ENCODE results near the gene UBXN6. TPM values are rescaled to one million over a fixed set of nuclear protein-coding genes. Genes with fewer than 3 reads are reported as not detected.

UBXN6 gene
- total and polyA plus RNA-seq, 11 donors, result 75.1 to 137 (median 113) TPM

GRCh38 chr19:4439243-4439642 is 18.4 kb downstream of the UBXN6 start:
- no peaks in the 10 kb centered on the region for H3K9me3 ChIP-seq
- H3K4me1 ChIP-seq, result no peaks in the 10 kb centered on the region
- no peaks in the 10 kb centered on the region for H3K27me3 ChIP-seq
- 64 to 79% (median 70%) methylated on average over 12 of the region's 12 CpGs for WGBS, 4 donors
- no peak for TF ChIP-seq POLR2A (IDR thresholded peaks at IDR 0.05)
- no peak for TF ChIP-seq CTCF (IDR thresholded peaks at IDR 0.05)
- ATAC-seq (no peak), DNase-seq (no peak)
- no peak overlapping the region for H3K27ac ChIP-seq
- peaks cover 0 to 16% (median 7%) of the 10 kb centered on the region in 9 donors for H3K36me3 ChIP-seq
- intact Hi-C loops (cut with DNase I), result no loop called here
- H3K4me3 ChIP-seq, result no peak overlapping the region

- WGBS, 4 donors, result 94 to 99% (median 94%) methylated on average over 8 to 10 of the region's 10 CpGs
- Histone ChIP-seq H3K36me3 (peaks cover 0 to 23% (median 6%) of the 10 kb centered on the region in 9 donors), H3K4me3 (no peak overlapping the region)
Measured at GRCh38 chr19:4437103-4437502, 20.5 kb downstream of the UBXN6 start.

GRCh38 chr19:4436231-4436630 is 21.4 kb downstream of the UBXN6 start:
- Histone ChIP-seq H3K27ac (no peak overlapping the region), H3K4me1 (peaks cover 0 to 13% (median 0%) of the 10 kb centered on the region in 12 donors), H3K36me3 (peaks cover 0 to 31% (median 11%) of the 10 kb centered on the region in 9 donors), H3K4me3 (no peak overlapping the region), H3K27me3 (no peaks in the 10 kb centered on the region), H3K9me3 (no peaks in the 10 kb centered on the region)
- ATAC-seq (no peak), DNase-seq (no peak)
- 82 to 90% (median 90%) methylated on average over 4 to 7 of the region's 7 CpGs for whole genome bisulfite sequencing, 4 donors
- intact Hi-C loops (cut with DNase I), result no loop called here
- no peak for TF ChIP-seq POLR2A (IDR thresholded peaks at IDR 0.05)
- TF ChIP-seq CTCF (IDR thresholded peaks at IDR 0.05), result no peak

More at GRCh38 chr19:4437103-4437502, 20.5 kb downstream of the UBXN6 start:
- no peak for ATAC-seq
- no peak overlapping the region for H3K27ac ChIP-seq
- H3K4me1 ChIP-seq, result peaks cover 0 to 6% (median 0%) of the 10 kb centered on the region in 12 donors
- no peaks in the 10 kb centered on the region for H3K9me3 ChIP-seq
- intact Hi-C loops (cut with DNase I), result no loop called here
- DNase-seq, result no peak
- H3K27me3 ChIP-seq, result no peaks in the 10 kb centered on the region
- no peak for TF ChIP-seq POLR2A (IDR thresholded peaks at IDR 0.05)
- no peak for TF ChIP-seq CTCF (IDR thresholded peaks at IDR 0.05)

- H3K36me3 ChIP-seq, result peaks cover 0 to 46% (median 17%) of the 10 kb centered on the region in 9 donors
- no peaks in the 10 kb centered on the region for H3K9me3 ChIP-seq
- no peak for TF ChIP-seq CTCF (IDR thresholded peaks at IDR 0.05)
- TF ChIP-seq POLR2A (IDR thresholded peaks at IDR 0.05), result no peak
- H3K27me3 ChIP-seq, result no peaks in the 10 kb centered on the region
- intact Hi-C loops (cut with DNase I), result no loop called here
- WGBS, 4 donors, result 87 to 96% (median 91%) methylated on average over 9 of the region's 9 CpGs
- no peak for DNase-seq
- H3K27ac ChIP-seq, result no peak overlapping the region
- no peak for ATAC-seq
- no peak overlapping the region for H3K4me3 ChIP-seq
- H3K4me1 ChIP-seq, result peaks cover 0 to 22% (median 0%) of the 10 kb centered on the region in 12 donors
Measured at GRCh38 chr19:4434391-4434790, 23.2 kb downstream of the UBXN6 start.

Measured in heart left ventricle (tissue), 16 donors.